RWPE2 (cell line): ENCODE data around the gene FBXO44.

Experiments used
- ATAC-seq: fragments of 200-7000 bp; cut with Tn5 transposase; 3 replicates; pipeline ENCODE4 v1.9.1; 2021; ENCODE audit warnings: low read depth
- DNase-seq: peaks from one replicate; pipeline ENCODE4 v3.0.0-alpha.2; 2020; ENCODE audit warnings: low spot score
- H3K27ac ChIP-seq: fragments of 450-650 bp; 2 replicates; pipeline ENCODE4 v1.5.1; 2017; ENCODE audit warnings: mild to moderate bottlenecking; ENCODE audit not compliant: poor library complexity, severe bottlenecking
- H3K27me3 ChIP-seq: fragments of 250-450 bp; sonication (Bioruptor Pico); 2 replicates; pipeline ENCODE4 v1.5.1; 2021; ENCODE audit warnings: mild to moderate bottlenecking, moderate library complexity; ENCODE audit not compliant: insufficient read depth, poor library complexity, severe bottlenecking
- H3K36me3 ChIP-seq: fragments of 250-450 bp; sonication (Bioruptor Pico); 2 replicates; pipeline ENCODE4 v1.5.1; 2020; ENCODE audit warnings: low read depth, mild to moderate bottlenecking, moderate library complexity
- H3K4me1 ChIP-seq: fragments of 250-450 bp; sonication (Bioruptor Pico); 2 replicates; pipeline ENCODE4 v1.5.1; 2021; ENCODE audit warnings: mild to moderate bottlenecking, moderate library complexity; ENCODE audit not compliant: insufficient read depth, poor library complexity, severe bottlenecking
- H3K4me3 ChIP-seq: fragments of 250-450 bp; sonication (Bioruptor Pico); 2 replicates; pipeline ENCODE4 v1.5.1; 2021; ENCODE audit warnings: mild to moderate bottlenecking, moderate library complexity; ENCODE audit not compliant: severe bottlenecking
- H3K9me3 ChIP-seq: fragments of 250-450 bp; sonication (Bioruptor Pico); 2 replicates; pipeline ENCODE4 v1.5.1; 2021; ENCODE audit warnings: mild to moderate bottlenecking, moderate library complexity; ENCODE audit not compliant: severe bottlenecking
- CTCF ChIP-seq: fragments of 450-650 bp; IDR thresholded peaks from one replicate; pipeline ENCODE4 v1.5.1; 2017; ENCODE audit warnings: mild to moderate bottlenecking, moderate library complexity; ENCODE audit not compliant: poor library complexity, severe bottlenecking

FBXO44 gene

GRCh38 chr1:11690397-11691301 is 36.0 kb downstream of the FBXO44 start:
- no peak for DNase-seq
- Histone ChIP-seq H3K4me3 (peak overlapping the region; percentile 38), H3K36me3 (no peaks in the 10 kb centered on the region), H3K27ac (no peak overlapping the region), H3K9me3 (no peaks in the 10 kb centered on the region), H3K27me3 (peaks cover 29% of the 10 kb centered on the region), H3K4me1 (peaks cover 6% of the 10 kb centered on the region)
- no peak for TF ChIP-seq CTCF
- ATAC-seq: no peak

- Histone ChIP-seq H3K9me3 (no peaks in the 10 kb centered on the region), H3K4me3 (peak within 1 kb of the TSS; percentile 38), H3K27me3 (peaks cover 29% of the 10 kb centered on the region), H3K4me1 (peaks cover 6% of the 10 kb centered on the region), H3K27ac (no peak within 1 kb of the TSS), H3K36me3 (no peaks in the 10 kb centered on the region)
- no peak for TF ChIP-seq CTCF
- ATAC-seq: peak; percentile 55
- no peak for DNase-seq
Measured at GRCh38 chr1:11691302-11691914, 36.7 kb downstream of the FBXO44 start, which contains the start of gene DRAXIN. Gene DRAXIN, plus strand, starts transcription at chr1:11691710. Its CDS starts 14,549 bp downstream, at chr1:11706259.

GRCh38 chr1:11691928-11692711 is 37.4 kb downstream of the FBXO44 start:
- H3K4me3 ChIP-seq: peak overlapping the region; percentile 38

GRCh38 chr1:11693024-11693590 is 38.4 kb downstream of the FBXO44 start:
- Histone ChIP-seq H3K27ac (no peak overlapping the region), H3K36me3 (no peaks in the 10 kb centered on the region), H3K27me3 (peaks cover 29% of the 10 kb centered on the region), H3K4me1 (peaks cover 6% of the 10 kb centered on the region), H3K9me3 (no peaks in the 10 kb centered on the region), H3K4me3 (no peak overlapping the region)
- TF ChIP-seq CTCF: no peak
- DNase-seq (no peak), ATAC-seq (peak; percentile 83)

More at GRCh38 chr1:11691928-11692711, 37.4 kb downstream of the FBXO44 start:
- TF ChIP-seq CTCF: no peak
- Histone ChIP-seq H3K27ac (no peak overlapping the region), H3K9me3 (no peaks in the 10 kb centered on the region), H3K36me3 (no peaks in the 10 kb centered on the region), H3K27me3 (peaks cover 29% of the 10 kb centered on the region), H3K4me1 (peaks cover 6% of the 10 kb centered on the region)
- ATAC-seq (peak; percentile 3; the same call in 2 of the 3 replicates), DNase-seq (no peak)
